HepG2 (cell line): ENCODE data around the gene ARHGAP4. TPM values are rescaled to one million over a fixed set of nuclear protein-coding genes. Genes with fewer than 3 reads are reported as not detected.

Experiments used
- ATAC-seq: fragments of 200-7000 bp; cut with Tn5 transposase; 3 replicates; pipeline ENCODE4 v1.9.1; 2020; ENCODE audit warnings: mild to moderate bottlenecking, moderate library complexity
- BruUV-seq: library from RNA; stranded (reverse); fragments of 400-500 nt; replicated peaks from 2 replicates; lab custom pipeline; 2021; lab: Mats Ljungman, UMichigan
- CTCF ChIA-PET: fragments of 300-600 bp; formaldehyde crosslinking; extraction: SDS; loops from one replicate; lab custom pipeline; 2021; ENCODE audit warnings: low total read pairs, inconsistent platforms, low intra/inter-chr PET ratio; lab: Yijun Ruan, JAX
- POLR2A ChIA-PET: fragments of 350-600 bp; sonication (Branson Sonifier 250); formaldehyde crosslinking; loops from one replicate; lab custom pipeline; 2020; ENCODE audit warnings: antibody characterized with exemption, inconsistent platforms; lab: Yijun Ruan, JAX
- DNase-seq: peaks from one replicate; pipeline ENCODE4 v3.0.0-alpha.2; 2015; ENCODE audit warnings: low spot score
- FAIRE-seq: peaks from 3 replicates; lab custom pipeline; 2011; peaks lifted over from hg19 to GRCh38; lab: Jason Lieb, UNC
- H2AFZ ChIP-seq: one replicate; pipeline ENCODE4 v1.6.1; 2011; ENCODE audit warnings: low read length, inconsistent platforms
- H3K27ac ChIP-seq: fragments of 300-600 bp; 3 replicates; pipeline ENCODE4 v1.8.0; 2011; ENCODE audit warnings: mixed run types, mild to moderate bottlenecking, mixed read lengths, low read length, inconsistent platforms; ENCODE audit not compliant: insufficient read depth; ENCODE audit errors: extremely low read length
- H3K27me3 ChIP-seq, 2 experiments: fragments of 200-600 bp in 1 of 2; 2 replicates in 1 of 2; 3 replicates in 1 of 2; pipeline versions ENCODE4 v1.6.0 to v1.8.0; 2011; ENCODE audit warnings: low read length in 2 of 2, mild to moderate bottlenecking in 2 of 2, moderate library complexity in 2 of 2, inconsistent platforms in 1 of 2; ENCODE audit not compliant: insufficient read depth in 2 of 2, control insufficient read depth in 1 of 2
- H3K36me3 ChIP-seq, 2 experiments: fragments of 200-600 bp in 1 of 2; replicated peaks in 1 of 2; 2 replicates in 1 of 2; 3 replicates in 1 of 2; pipeline versions ENCODE4 v1.5.1 to v1.8.0; 2011; ENCODE audit warnings: low read length in 2 of 2, inconsistent platforms in 1 of 2; ENCODE audit not compliant: insufficient read depth in 2 of 2, control insufficient read depth in 1 of 2
- H3K4me1 ChIP-seq: 2 replicates; pipeline ENCODE4 v1.5.1; 2012; ENCODE audit warnings: low read length, inconsistent platforms; ENCODE audit not compliant: insufficient read depth
- H3K4me2 ChIP-seq: 2 replicates; pipeline ENCODE4 v1.6.0; 2011; ENCODE audit warnings: low read depth, low read length, inconsistent platforms
- H3K4me3 ChIP-seq, 3 experiments: fragments of 200-600 bp in 1 of 3; sonication (generic), shearing (Covaris generic) in 1 of 3; replicated peaks in 1 of 3; 2 replicates each; pipeline ENCODE4 v1.5.1; 2011 to 2016; ENCODE audit warnings: low read length in 3 of 3, inconsistent platforms in 2 of 3, low read depth in 2 of 3, mild to moderate bottlenecking in 2 of 3, control low read depth in 1 of 3, mixed read lengths in 1 of 3; ENCODE audit not compliant: insufficient read depth in 1 of 3
- H3K79me2 ChIP-seq: one replicate; pipeline ENCODE4 v1.6.1; 2011; ENCODE audit warnings: low read length, inconsistent platforms; ENCODE audit not compliant: insufficient read depth
- H3K9ac ChIP-seq: 2 replicates; pipeline ENCODE4 v1.6.0; 2011; ENCODE audit warnings: mild to moderate bottlenecking, low read depth, low read length, inconsistent platforms; ENCODE audit not compliant: insufficient read depth
- H3K9me3 ChIP-seq: 2 replicates; pipeline ENCODE4 v1.5.1; 2012; ENCODE audit warnings: mild to moderate bottlenecking, low read length
- H4K20me1 ChIP-seq: 2 replicates; pipeline ENCODE4 v1.6.0; 2011; ENCODE audit warnings: inconsistent platforms, mild to moderate bottlenecking, low read length, moderate library complexity; ENCODE audit not compliant: insufficient read depth
- ATF7-NPFF ChIP-seq: sonication (generic); formaldehyde crosslinking; IDR thresholded peaks from 2 replicates; pipeline ENCODE4 v1.8.1; 2023; ENCODE audit warnings: mild to moderate bottlenecking, low read depth, missing genetic modification reagents, moderate library complexity
- CHD2 ChIP-seq: IDR thresholded peaks from 2 replicates; pipeline ENCODE4 v1.6.1; 2011; ENCODE audit warnings: low read depth, low read length, improper control_type of control experiment
- ELF1 ChIP-seq: sonication (generic); formaldehyde crosslinking; IDR thresholded peaks from 2 replicates; pipeline ENCODE4 v1.4.0; 2020; ENCODE audit warnings: missing genetic modification reagents
- FOXJ3 ChIP-seq: sonication (generic); formaldehyde crosslinking; IDR thresholded peaks from 2 replicates; pipeline ENCODE4 v1.4.0; 2020; ENCODE audit warnings: missing genetic modification reagents, mild to moderate bottlenecking, borderline replicate concordance
- HCFC1 ChIP-seq: fragments of 150-350 bp; IDR thresholded peaks from 2 replicates; pipeline ENCODE4 v1.6.1; 2014; ENCODE audit warnings: low read depth, low read length
- HIC2 ChIP-seq: sonication (generic); formaldehyde crosslinking; IDR thresholded peaks from 2 replicates; pipeline ENCODE4 v1.9.0; 2022; ENCODE audit warnings: low read depth, missing genetic modification reagents
- MAFK ChIP-seq, 2 experiments: IDR thresholded peaks in 1 of 2; conservative IDR thresholded peaks in 1 of 2; 2 replicates each; pipeline ENCODE4 v1.6.1; 2011; ENCODE audit warnings: improper control_type of control experiment in 2 of 2, low read length in 2 of 2
- MIER2 ChIP-seq: IDR thresholded peaks from 2 replicates; pipeline ENCODE4 v1.6.1; 2016; ENCODE audit warnings: missing biosample characterization, missing genetic modification reagents
- NFATC3 ChIP-seq: sonication (generic); formaldehyde crosslinking; IDR thresholded peaks from 2 replicates; pipeline ENCODE4 v1.5.1; 2020; ENCODE audit warnings: mild to moderate bottlenecking, missing genetic modification reagents
- ZNF660 ChIP-seq: sonication (generic); formaldehyde crosslinking; IDR thresholded peaks from 2 replicates; pipeline ENCODE4 v1.5.1; 2020; ENCODE audit warnings: mild to moderate bottlenecking, low read depth, missing genetic modification reagents, borderline replicate concordance
- WGBS: methylation state at CpG from one replicate; pipeline ENCODE4 v1.1.6; 2017; ENCODE audit warnings: low lambda C conversion rate; 5-methylcytosine and 5-hydroxymethylcytosine counted together
- in situ Hi-C: cut with HindIII; loops from 2 replicates; pipeline ENCODE4 v1.10.0; 2017; ENCODE audit warnings: low pct_unique_long_range_greater_than_20kb; ENCODE audit not compliant: extremely low pct_ligation_motif_present
- intact Hi-C: fragments of 100-400 bp; cut with micrococcal nuclease; formaldehyde crosslinking; loops from one replicate; pipeline ENCODE4 v1.10.0; 2022; ENCODE audit not compliant: unreplicated experiment
- polyA plus RNA-seq, 8 experiments: library from polyadenylated mRNA; depleted of rRNA in 3 of 8; stranded (reverse) in 7 of 8; unstranded in 1 of 8; fragments of >200 nt; fragmentation: Illumina TruSeq in 4 of 8; extraction: Trizol in 4 of 8; gene quantifications; 2 replicates each; pipeline versions ENCODE4 v1.2.1 to v1.2.3, GENCODE V29; 2011 to 2016; ENCODE audit warnings: low read depth in 4 of 8, missing spikeins in 1 of 8, mixed read lengths in 1 of 8; ENCODE audit not compliant: insufficient read depth in 1 of 8
- total RNA-seq, 5 experiments: library from RNA; depleted of rRNA; stranded (reverse); fragments of >200 nt; fragmentation: Illumina TruSeq; extraction: Trizol; gene quantifications; 2 replicates each; pipeline ENCODE4 v1.2.3, GENCODE V29; 2016; ENCODE audit warnings: low read depth in 1 of 5
- TF ChIP-seq, protein P1 (sequence below), 2 experiments: sonication (generic) in 1 of 2; formaldehyde crosslinking in 1 of 2; IDR thresholded peaks; 2 replicates each; pipeline versions ENCODE4 v1.5.1 to v1.6.1; 2011 to 2020; ENCODE audit warnings: borderline replicate concordance in 1 of 2, low read depth in 1 of 2, low read length in 1 of 2, mild to moderate bottlenecking in 1 of 2, missing genetic modification reagents in 1 of 2, moderate library complexity in 1 of 2
- TF ChIP-seq, protein P2 (sequence below): sonication (generic); formaldehyde crosslinking; IDR thresholded peaks from 2 replicates; pipeline ENCODE4 v1.4.0; 2020; ENCODE audit warnings: mild to moderate bottlenecking, missing genetic modification reagents

The ARHGAP4 gene
- total and polyA plus RNA-seq, 2 of the 13 experiments (the other 11 are each of a cell fraction or from before 2014, with no cell fraction given): 0.57 to 0.64 TPM

GRCh38 chrX:153945956-153946943, 20.2 kb upstream of the ARHGAP4 start (continued):
- peak; percentile 59; the same call in 1 of the 2 replicates for TF ChIP-seq HIC2 (CRISPR knock-in tag)
- TF ChIP-seq ATF7-NPFF: no peak
- TF ChIP-seq, protein P1, sequence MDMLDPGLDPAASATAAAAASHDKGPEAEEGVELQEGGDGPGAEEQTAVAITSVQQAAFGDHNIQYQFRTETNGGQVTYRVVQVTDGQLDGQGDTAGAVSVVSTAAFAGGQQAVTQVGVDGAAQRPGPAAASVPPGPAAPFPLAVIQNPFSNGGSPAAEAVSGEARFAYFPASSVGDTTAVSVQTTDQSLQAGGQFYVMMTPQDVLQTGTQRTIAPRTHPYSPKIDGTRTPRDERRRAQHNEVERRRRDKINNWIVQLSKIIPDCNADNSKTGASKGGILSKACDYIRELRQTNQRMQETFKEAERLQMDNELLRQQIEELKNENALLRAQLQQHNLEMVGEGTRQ (IDR thresholded peaks at IDR 0.05; ENCODE audit: low read depth, low read length): no peak
- TF ChIP-seq, protein P1 (CRISPR knock-in tag; IDR thresholded peaks at IDR 0.05; ENCODE audit: borderline replicate concordance): no peak
- no peak for TF ChIP-seq FOXJ3 (CRISPR knock-in tag)
- TF ChIP-seq ELF1 (CRISPR knock-in tag): no peak

DNA sequence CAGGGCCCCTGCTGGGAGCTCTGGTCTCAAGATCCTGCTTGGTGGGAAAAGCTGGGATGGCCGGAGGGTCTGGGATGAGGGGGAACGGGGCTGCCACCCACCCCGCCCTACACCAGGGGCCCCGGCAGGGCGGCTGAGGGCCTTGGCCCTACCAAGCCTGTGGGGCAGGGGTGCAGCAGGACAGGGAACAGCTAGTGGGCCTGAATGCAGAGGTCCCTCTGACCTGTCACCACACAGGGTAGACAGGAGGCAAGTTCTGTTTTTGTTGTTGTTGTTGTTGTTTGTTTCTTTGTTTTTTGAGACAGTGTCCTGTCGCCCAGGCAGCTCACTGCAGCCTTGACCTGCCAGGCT, 18.7 kb upstream of the ARHGAP4 start:
- no peak for FAIRE-seq
- BruUV-seq: no TSS peak
- intact Hi-C loops (loop anchor here (10.0 kb wide), 1 partner anchor 180 kb away; the partner anchor contains the start of gene PLXNB3), in situ Hi-C loops (no loop called here)
- no peaks in the 10 kb centered on the region for H3K27me3 ChIP-seq
- no peak for ATAC-seq
- H4K20me1 ChIP-seq: no peaks in the 10 kb centered on the region
- H3K4me1 ChIP-seq: peaks cover 59% of the 10 kb centered on the region
- no peak for DNase-seq
- no CpG with 5 or more reads among the region's 6 CpGs for WGBS
- H3K79me2 ChIP-seq: no peaks in the 10 kb centered on the region
- H3K4me2 ChIP-seq: no peak overlapping the region; the same call in 1 of the 2 replicates
- H3K36me3 ChIP-seq: no peaks in the 10 kb centered on the region
- ChIA-PET POLR2A (interaction anchor here (1.4 to 5.8 kb wide), 2 partner anchors 10 to 17 kb away, joined by 5 to 82 read pairs; partner anchors contain the start of gene NAA10), CTCF (no interaction called here)
- no peaks in the 10 kb centered on the region for H3K9me3 ChIP-seq
- no peak overlapping the region for H2AFZ ChIP-seq
- no peak overlapping the region; a peak in 1 of 6 replicates for H3K4me3 ChIP-seq
- H3K27ac ChIP-seq: no peak overlapping the region
- no peak overlapping the region for H3K9ac ChIP-seq
- TF ChIP-seq MIER2 (CRISPR knock-in tag) (no peak), MAFK (conservative IDR thresholded peaks at IDR 0.05 in 1 of 2, IDR thresholded peaks at IDR 0.05 in 1 of 2; ENCODE audit: low read length in 2 of 2) (no peak), ZNF660 (no peak), HCFC1 (no peak), NFATC3 (no peak), CHD2 (no peak)
- TF ChIP-seq, protein P2, sequence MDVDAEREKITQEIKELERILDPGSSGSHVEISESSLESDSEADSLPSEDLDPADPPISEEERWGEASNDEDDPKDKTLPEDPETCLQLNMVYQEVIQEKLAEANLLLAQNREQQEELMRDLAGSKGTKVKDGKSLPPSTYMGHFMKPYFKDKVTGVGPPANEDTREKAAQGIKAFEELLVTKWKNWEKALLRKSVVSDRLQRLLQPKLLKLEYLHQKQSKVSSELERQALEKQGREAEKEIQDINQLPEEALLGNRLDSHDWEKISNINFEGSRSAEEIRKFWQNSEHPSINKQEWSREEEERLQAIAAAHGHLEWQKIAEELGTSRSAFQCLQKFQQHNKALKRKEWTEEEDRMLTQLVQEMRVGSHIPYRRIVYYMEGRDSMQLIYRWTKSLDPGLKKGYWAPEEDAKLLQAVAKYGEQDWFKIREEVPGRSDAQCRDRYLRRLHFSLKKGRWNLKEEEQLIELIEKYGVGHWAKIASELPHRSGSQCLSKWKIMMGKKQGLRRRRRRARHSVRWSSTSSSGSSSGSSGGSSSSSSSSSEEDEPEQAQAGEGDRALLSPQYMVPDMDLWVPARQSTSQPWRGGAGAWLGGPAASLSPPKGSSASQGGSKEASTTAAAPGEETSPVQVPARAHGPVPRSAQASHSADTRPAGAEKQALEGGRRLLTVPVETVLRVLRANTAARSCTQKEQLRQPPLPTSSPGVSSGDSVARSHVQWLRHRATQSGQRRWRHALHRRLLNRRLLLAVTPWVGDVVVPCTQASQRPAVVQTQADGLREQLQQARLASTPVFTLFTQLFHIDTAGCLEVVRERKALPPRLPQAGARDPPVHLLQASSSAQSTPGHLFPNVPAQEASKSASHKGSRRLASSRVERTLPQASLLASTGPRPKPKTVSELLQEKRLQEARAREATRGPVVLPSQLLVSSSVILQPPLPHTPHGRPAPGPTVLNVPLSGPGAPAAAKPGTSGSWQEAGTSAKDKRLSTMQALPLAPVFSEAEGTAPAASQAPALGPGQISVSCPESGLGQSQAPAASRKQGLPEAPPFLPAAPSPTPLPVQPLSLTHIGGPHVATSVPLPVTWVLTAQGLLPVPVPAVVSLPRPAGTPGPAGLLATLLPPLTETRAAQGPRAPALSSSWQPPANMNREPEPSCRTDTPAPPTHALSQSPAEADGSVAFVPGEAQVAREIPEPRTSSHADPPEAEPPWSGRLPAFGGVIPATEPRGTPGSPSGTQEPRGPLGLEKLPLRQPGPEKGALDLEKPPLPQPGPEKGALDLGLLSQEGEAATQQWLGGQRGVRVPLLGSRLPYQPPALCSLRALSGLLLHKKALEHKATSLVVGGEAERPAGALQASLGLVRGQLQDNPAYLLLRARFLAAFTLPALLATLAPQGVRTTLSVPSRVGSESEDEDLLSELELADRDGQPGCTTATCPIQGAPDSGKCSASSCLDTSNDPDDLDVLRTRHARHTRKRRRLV: no peak
